SK-N-SH treated with all-trans-retinoic acid at 6 μM for 48 hours (cell line): Measurements from ENCODE around the gene TPRG1L.

Experiments
- ATAC-seq: fragments of 200-7000 bp; cut with Tn5 transposase; 3 replicates; pipeline ENCODE4 v1.9.1; 2020; ENCODE audit warnings: mild to moderate bottlenecking, moderate library complexity
- ARNTL ChIP-seq: fragments of 450-650 bp; formaldehyde crosslinking; IDR thresholded peaks from 2 replicates; pipeline ENCODE4 v1.5.0; 2020; ENCODE audit warnings: low read depth, mild to moderate bottlenecking, moderate library complexity, borderline replicate concordance
- BACH2 ChIP-seq: fragments of 250-450 bp; sonication (Bioruptor Pico); IDR thresholded peaks from 2 replicates; pipeline ENCODE4 v1.9.0; 2021; ENCODE audit warnings: mild to moderate bottlenecking, borderline replicate concordance
- CSDC2 ChIP-seq: fragments of 250-450 bp; sonication (Bioruptor Pico); IDR thresholded peaks from 2 replicates; pipeline ENCODE4 v1.5.0; 2020; ENCODE audit warnings: mild to moderate bottlenecking, moderate library complexity
- GLIS3 ChIP-seq: fragments of 250-450 bp; sonication (Bioruptor Pico); IDR thresholded peaks from 2 replicates; pipeline ENCODE4 v1.5.0; 2020; ENCODE audit warnings: mild to moderate bottlenecking, moderate library complexity
- OSR1 ChIP-seq: fragments of 250-450 bp; sonication (Bioruptor Pico); IDR thresholded peaks from 2 replicates; pipeline ENCODE4 v1.8.0; 2022; ENCODE audit warnings: moderate library complexity, mild to moderate bottlenecking, inconsistent platforms
- PPARA ChIP-seq: fragments of 250-450 bp; sonication (Bioruptor Pico); IDR thresholded peaks from 2 replicates; pipeline ENCODE4 v1.5.0; 2020; ENCODE audit warnings: mild to moderate bottlenecking, borderline replicate concordance
- RARB ChIP-seq: fragments of 250-450 bp; sonication (Bioruptor Pico); IDR thresholded peaks from 2 replicates; pipeline ENCODE4 v1.8.0; 2021; ENCODE audit warnings: mild to moderate bottlenecking, moderate library complexity
- SNAI2 ChIP-seq: fragments of 250-450 bp; sonication (Bioruptor Pico); IDR thresholded peaks from 2 replicates; pipeline ENCODE4 v1.5.0; 2020; ENCODE audit warnings: mild to moderate bottlenecking, moderate library complexity
- TCF4 ChIP-seq: fragments of 250-450 bp; sonication (Bioruptor Pico); IDR thresholded peaks from 2 replicates; pipeline ENCODE4 v1.8.0; 2021; ENCODE audit warnings: mild to moderate bottlenecking, moderate library complexity, borderline replicate concordance
- TOX ChIP-seq: fragments of 250-450 bp; sonication (Bioruptor Pico); IDR thresholded peaks from 2 replicates; pipeline ENCODE4 v1.8.0; 2021; ENCODE audit warnings: mild to moderate bottlenecking, moderate library complexity, borderline replicate concordance
- ZC3H10 ChIP-seq: fragments of 250-450 bp; sonication (Bioruptor Pico); IDR thresholded peaks from 2 replicates; pipeline ENCODE4 v1.5.1; 2021; ENCODE audit warnings: mild to moderate bottlenecking, moderate library complexity
- ZFP30 ChIP-seq: fragments of 450-650 bp; formaldehyde crosslinking; IDR thresholded peaks from 2 replicates; pipeline ENCODE4 v1.5.0; 2022; ENCODE audit warnings: mild to moderate bottlenecking, moderate library complexity
- ZNF70 ChIP-seq: fragments of 450-650 bp; formaldehyde crosslinking; IDR thresholded peaks from 2 replicates; pipeline ENCODE4 v1.5.0; 2020; ENCODE audit warnings: mild to moderate bottlenecking, moderate library complexity
- TF ChIP-seq, protein P1 (sequence below): fragments of 250-450 bp; sonication (Bioruptor Pico); IDR thresholded peaks from 2 replicates; pipeline ENCODE4 v1.5.1; 2021; ENCODE audit warnings: mild to moderate bottlenecking, moderate library complexity
- TF ChIP-seq, protein P2 (sequence below): fragments of 250-450 bp; sonication (Bioruptor Pico); IDR thresholded peaks from 2 replicates; pipeline ENCODE4 v1.5.1; 2020; ENCODE audit warnings: low read depth, mild to moderate bottlenecking, moderate library complexity
- TF ChIP-seq, protein P3 (sequence below): fragments of 250-450 bp; sonication (Bioruptor Pico); IDR thresholded peaks from 2 replicates; pipeline ENCODE4 v1.8.0; 2020; ENCODE audit warnings: mild to moderate bottlenecking, moderate library complexity, borderline replicate concordance
- TF ChIP-seq, protein P4 (sequence below): fragments of 250-450 bp; sonication (Bioruptor Pico); IDR thresholded peaks from 2 replicates; pipeline ENCODE4 v1.5.0; 2020; ENCODE audit warnings: mild to moderate bottlenecking, moderate library complexity

TPRG1L gene

DNA sequence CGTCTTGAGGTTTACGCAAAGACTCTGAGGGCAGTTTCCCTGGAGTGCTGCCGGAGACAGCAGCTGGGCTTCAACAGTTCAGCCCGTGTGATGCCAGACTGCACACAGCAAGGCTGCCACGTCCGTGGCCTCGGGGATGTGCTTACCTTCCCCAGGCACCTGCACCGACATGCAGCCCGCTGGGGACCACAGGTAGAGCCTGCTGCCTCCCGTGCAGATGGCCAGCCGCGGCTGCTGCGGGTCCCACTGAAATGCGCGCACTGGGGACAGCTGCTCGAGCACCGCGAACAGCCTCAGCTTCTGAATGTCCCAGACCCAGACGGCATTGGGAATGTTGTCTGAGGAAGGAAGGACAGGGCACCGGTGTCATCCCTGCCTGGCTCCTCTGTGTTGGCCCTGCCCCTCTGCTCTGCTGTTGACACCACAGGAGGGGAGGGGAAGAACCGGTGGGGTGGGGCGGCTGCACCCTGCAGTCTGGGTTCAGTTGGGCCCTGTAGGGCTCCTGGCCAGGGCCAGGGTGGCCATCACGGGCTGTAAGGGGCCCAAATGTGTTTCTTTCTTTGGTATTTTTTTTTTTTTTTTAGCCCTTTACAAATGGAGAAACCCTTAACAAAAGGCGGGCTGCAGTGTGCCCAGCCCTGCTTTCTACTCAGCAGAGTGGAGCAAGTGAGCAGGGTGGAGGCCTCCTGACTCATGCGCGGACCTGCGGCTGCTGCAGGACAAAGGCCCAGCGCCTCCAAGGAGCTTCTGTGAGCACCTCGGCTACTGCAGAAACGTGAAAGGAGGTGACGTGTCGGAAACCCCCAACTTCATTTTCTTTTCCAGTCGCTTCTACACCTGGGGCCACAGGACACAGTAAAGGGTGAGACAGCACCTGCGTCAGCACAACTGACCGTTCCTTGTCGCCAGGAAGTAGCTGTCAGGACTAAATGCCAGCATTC lies 6.8 kb downstream of the TPRG1L start:
- no peak for ATAC-seq

DNA sequence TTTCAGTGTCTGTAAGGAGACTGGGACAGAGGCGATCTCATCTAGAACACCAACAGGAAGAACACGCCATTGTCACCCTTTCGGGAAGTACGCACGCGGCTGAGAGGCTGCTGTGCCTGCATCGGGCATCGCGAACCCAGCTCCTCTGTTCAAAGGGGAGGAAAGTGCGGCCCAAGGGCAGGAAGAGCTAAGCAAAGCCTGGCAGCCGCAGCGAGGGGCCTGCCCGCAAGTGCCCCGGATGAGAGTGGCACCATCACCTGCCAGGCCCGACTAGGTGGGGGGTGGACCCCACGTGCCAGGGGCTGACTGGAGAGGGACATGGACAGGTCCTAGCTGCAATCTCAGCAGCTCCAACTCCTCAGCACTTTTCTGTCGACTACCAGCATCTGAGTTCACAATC lies 7.5 kb downstream of the TPRG1L start:
- ATAC-seq, result no peak
- TF ChIP-seq GLIS3 (CRISPR knock-in tag) (no peak), ZNF70 (CRISPR knock-in tag) (no peak)
- TF ChIP-seq, all 23 proteins: peak for 0

More for the DNA sequence above, 6.8 kb downstream of the TPRG1L start:
- no peak for TF ChIP-seq SNAI2 (CRISPR knock-in tag)
- no peak for TF ChIP-seq PPARA (CRISPR knock-in tag)
- TF ChIP-seq TCF4, result no peak
- TF ChIP-seq OSR1, result no peak
- TF ChIP-seq RARB, result no peak
- no peak for TF ChIP-seq ARNTL (CRISPR knock-in tag)
- TF ChIP-seq CSDC2 (CRISPR knock-in tag), result no peak
- TF ChIP-seq, protein P1, sequence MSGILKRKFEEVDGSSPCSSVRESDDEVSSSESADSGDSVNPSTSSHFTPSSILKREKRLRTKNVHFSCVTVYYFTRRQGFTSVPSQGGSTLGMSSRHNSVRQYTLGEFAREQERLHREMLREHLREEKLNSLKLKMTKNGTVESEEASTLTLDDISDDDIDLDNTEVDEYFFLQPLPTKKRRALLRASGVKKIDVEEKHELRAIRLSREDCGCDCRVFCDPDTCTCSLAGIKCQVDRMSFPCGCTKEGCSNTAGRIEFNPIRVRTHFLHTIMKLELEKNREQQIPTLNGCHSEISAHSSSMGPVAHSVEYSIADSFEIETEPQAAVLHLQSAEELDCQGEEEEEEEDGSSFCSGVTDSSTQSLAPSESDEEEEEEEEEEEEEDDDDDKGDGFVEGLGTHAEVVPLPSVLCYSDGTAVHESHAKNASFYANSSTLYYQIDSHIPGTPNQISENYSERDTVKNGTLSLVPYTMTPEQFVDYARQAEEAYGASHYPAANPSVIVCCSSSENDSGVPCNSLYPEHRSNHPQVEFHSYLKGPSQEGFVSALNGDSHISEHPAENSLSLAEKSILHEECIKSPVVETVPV, result no peak
- no peak for TF ChIP-seq GLIS3 (CRISPR knock-in tag)
- TF ChIP-seq ZC3H10, result no peak
- TF ChIP-seq, all 23 proteins: peak for 0

DNA sequence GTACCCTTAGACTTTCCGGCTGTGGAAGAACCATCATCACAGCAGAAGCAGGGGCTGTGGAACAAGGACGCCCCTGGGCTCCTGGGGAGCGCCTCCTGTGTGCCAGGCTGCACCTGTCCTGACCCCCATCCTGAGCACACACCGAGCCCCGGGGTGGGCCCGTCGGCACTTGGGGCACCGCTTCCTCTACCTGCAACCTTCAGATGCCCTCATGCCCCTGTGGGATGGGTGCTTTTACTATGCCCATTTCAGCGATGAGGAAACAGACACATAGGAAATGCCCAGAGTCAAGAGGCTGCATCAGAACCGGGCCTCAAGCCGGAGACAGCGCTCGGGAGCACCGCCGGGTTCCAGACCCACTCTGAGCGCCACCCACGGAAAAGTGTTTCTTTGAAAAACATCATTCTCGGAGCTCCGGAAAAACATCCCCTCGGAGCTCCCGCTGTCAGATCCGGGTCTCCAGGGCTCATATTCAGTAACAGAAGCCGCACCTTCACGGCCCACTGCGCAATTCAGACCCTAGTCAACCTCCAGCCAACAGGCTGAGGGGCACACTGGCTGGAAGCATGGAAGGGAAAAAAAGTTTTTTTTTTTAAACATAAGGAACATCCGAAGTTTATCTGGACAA lies 8.0 kb downstream of the TPRG1L start:
- TF ChIP-seq SNAI2 (CRISPR knock-in tag) (no peak), CSDC2 (CRISPR knock-in tag) (no peak), TOX (CRISPR knock-in tag) (no peak), OSR1 (no peak), PPARA (CRISPR knock-in tag) (no peak), ZC3H10 (no peak), ZFP30 (no peak), GLIS3 (CRISPR knock-in tag) (no peak), ARNTL (CRISPR knock-in tag) (no peak), BACH2 (CRISPR knock-in tag) (no peak)
- TF ChIP-seq, protein P2, sequence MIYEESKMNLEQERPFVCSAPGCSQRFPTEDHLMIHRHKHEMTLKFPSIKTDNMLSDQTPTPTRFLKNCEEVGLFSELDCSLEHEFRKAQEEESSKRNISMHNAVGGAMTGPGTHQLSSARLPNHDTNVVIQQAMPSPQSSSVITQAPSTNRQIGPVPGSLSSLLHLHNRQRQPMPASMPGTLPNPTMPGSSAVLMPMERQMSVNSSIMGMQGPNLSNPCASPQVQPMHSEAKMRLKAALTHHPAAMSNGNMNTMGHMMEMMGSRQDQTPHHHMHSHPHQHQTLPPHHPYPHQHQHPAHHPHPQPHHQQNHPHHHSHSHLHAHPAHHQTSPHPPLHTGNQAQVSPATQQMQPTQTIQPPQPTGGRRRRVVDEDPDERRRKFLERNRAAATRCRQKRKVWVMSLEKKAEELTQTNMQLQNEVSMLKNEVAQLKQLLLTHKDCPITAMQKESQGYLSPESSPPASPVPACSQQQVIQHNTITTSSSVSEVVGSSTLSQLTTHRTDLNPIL (CRISPR knock-in tag), result no peak
- TF ChIP-seq, protein P1, result no peak
- TF ChIP-seq, protein P3, sequence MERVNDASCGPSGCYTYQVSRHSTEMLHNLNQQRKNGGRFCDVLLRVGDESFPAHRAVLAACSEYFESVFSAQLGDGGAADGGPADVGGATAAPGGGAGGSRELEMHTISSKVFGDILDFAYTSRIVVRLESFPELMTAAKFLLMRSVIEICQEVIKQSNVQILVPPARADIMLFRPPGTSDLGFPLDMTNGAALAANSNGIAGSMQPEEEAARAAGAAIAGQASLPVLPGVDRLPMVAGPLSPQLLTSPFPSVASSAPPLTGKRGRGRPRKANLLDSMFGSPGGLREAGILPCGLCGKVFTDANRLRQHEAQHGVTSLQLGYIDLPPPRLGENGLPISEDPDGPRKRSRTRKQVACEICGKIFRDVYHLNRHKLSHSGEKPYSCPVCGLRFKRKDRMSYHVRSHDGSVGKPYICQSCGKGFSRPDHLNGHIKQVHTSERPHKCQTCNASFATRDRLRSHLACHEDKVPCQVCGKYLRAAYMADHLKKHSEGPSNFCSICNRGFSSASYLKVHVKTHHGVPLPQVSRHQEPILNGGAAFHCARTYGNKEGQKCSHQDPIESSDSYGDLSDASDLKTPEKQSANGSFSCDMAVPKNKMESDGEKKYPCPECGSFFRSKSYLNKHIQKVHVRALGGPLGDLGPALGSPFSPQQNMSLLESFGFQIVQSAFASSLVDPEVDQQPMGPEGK (CRISPR knock-in tag), result no peak
- TF ChIP-seq, protein P4, sequence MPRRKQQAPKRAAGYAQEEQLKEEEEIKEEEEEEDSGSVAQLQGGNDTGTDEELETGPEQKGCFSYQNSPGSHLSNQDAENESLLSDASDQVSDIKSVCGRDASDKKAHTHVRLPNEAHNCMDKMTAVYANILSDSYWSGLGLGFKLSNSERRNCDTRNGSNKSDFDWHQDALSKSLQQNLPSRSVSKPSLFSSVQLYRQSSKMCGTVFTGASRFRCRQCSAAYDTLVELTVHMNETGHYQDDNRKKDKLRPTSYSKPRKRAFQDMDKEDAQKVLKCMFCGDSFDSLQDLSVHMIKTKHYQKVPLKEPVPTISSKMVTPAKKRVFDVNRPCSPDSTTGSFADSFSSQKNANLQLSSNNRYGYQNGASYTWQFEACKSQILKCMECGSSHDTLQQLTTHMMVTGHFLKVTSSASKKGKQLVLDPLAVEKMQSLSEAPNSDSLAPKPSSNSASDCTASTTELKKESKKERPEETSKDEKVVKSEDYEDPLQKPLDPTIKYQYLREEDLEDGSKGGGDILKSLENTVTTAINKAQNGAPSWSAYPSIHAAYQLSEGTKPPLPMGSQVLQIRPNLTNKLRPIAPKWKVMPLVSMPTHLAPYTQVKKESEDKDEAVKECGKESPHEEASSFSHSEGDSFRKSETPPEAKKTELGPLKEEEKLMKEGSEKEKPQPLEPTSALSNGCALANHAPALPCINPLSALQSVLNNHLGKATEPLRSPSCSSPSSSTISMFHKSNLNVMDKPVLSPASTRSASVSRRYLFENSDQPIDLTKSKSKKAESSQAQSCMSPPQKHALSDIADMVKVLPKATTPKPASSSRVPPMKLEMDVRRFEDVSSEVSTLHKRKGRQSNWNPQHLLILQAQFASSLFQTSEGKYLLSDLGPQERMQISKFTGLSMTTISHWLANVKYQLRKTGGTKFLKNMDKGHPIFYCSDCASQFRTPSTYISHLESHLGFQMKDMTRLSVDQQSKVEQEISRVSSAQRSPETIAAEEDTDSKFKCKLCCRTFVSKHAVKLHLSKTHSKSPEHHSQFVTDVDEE, result no peak
- no peak for ATAC-seq
